ENCODE data around the gene ABCG2. TPM values are rescaled to one million over a fixed set of nuclear protein-coding genes. Genes with fewer than 3 reads are reported as not detected.

ABCG2 gene
- total RNA-seq, 1 donor from 2014 or later: 37.0 TPM

GRCh38 chr4:88169298-88169697 is 10.9 kb upstream of the ABCG2 start:
- Mint-ChIP-seq H3K9me3 (ENCODE audit: unreplicated experiment) (no peaks in the 10 kb centered on the region), H3K4me3 (ENCODE audit: unreplicated experiment) (no peak overlapping the region), H3K27ac (ENCODE audit: unreplicated experiment) (no peak overlapping the region), H3K36me3 (ENCODE audit: low read depth, unreplicated experiment) (peaks cover 5% of the 10 kb centered on the region), H3K27me3 (ENCODE audit: unreplicated experiment) (no peaks in the 10 kb centered on the region), H3K4me1 (ENCODE audit: unreplicated experiment) (no peaks in the 10 kb centered on the region)
- no peak for DNase-seq (ENCODE audit: low spot score)
- TF ChIP-seq, protein P1, sequence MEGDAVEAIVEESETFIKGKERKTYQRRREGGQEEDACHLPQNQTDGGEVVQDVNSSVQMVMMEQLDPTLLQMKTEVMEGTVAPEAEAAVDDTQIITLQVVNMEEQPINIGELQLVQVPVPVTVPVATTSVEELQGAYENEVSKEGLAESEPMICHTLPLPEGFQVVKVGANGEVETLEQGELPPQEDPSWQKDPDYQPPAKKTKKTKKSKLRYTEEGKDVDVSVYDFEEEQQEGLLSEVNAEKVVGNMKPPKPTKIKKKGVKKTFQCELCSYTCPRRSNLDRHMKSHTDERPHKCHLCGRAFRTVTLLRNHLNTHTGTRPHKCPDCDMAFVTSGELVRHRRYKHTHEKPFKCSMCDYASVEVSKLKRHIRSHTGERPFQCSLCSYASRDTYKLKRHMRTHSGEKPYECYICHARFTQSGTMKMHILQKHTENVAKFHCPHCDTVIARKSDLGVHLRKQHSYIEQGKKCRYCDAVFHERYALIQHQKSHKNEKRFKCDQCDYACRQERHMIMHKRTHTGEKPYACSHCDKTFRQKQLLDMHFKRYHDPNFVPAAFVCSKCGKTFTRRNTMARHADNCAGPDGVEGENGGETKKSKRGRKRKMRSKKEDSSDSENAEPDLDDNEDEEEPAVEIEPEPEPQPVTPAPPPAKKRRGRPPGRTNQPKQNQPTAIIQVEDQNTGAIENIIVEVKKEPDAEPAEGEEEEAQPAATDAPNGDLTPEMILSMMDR (IDR thresholded peaks at IDR 0.05; ENCODE audit: unreplicated experiment): no peak

DNA sequence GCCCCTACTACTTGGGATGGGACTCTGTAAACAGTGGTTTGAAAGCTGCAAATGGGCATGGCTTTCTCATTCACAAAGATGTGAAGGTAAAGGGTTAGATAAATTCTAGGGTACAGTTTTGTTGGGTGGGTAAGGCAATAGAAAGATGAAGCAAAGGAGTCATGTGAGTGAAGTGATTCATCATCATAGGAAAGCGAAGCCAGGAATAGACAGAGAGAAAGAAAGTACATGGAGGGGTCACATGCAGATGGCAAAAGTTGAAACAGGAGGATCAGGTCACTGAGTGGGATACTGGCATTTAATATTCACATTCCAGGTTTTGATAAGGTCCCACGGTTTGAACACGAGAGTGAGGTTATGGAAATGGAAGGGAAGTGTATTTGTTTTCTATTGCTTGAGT is 8.2 kb upstream of the ABCG2 start:
- Mint-ChIP-seq H3K27ac (ENCODE audit: unreplicated experiment) (no peak overlapping the region), H3K9me3 (ENCODE audit: unreplicated experiment) (no peaks in the 10 kb centered on the region), H3K36me3 (ENCODE audit: low read depth, unreplicated experiment) (peaks cover 6% of the 10 kb centered on the region), H3K27me3 (ENCODE audit: unreplicated experiment) (no peaks in the 10 kb centered on the region), H3K4me1 (ENCODE audit: unreplicated experiment) (no peaks in the 10 kb centered on the region), H3K4me3 (ENCODE audit: unreplicated experiment) (no peak overlapping the region)
- TF ChIP-seq, protein P1 (IDR thresholded peaks at IDR 0.05; ENCODE audit: unreplicated experiment): no peak
- DNase-seq (ENCODE audit: low spot score): no peak

DNA sequence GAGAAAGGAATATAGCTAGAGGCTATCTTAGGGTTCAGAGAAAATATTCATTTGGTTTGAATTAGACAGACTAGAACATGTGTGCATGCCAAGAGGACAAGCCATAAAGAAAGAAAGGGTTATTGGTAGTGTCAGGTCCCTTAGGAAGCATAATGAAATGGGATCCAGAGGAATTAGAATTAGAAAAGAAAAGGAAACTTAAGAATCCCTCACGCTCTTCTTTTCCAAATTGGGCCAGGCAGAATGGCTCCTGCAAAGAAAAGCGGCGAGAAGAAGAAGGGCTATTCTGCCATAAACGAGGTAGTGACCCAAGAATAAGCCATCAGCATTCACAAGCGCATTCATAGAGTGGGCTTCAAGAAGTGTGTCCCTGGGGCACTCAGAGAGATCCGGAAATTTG is 4.9 kb upstream of the ABCG2 start:
- Mint-ChIP-seq H3K4me3 (ENCODE audit: unreplicated experiment) (no peak overlapping the region), H3K27me3 (ENCODE audit: unreplicated experiment) (no peaks in the 10 kb centered on the region), H3K36me3 (ENCODE audit: low read depth, unreplicated experiment) (peaks cover 6% of the 10 kb centered on the region), H3K27ac (ENCODE audit: unreplicated experiment) (no peak overlapping the region), H3K4me1 (ENCODE audit: unreplicated experiment) (peaks cover 6% of the 10 kb centered on the region), H3K9me3 (ENCODE audit: unreplicated experiment) (no peaks in the 10 kb centered on the region)
- DNase-seq (ENCODE audit: low spot score): no peak
- TF ChIP-seq, protein P1 (IDR thresholded peaks at IDR 0.05; ENCODE audit: unreplicated experiment): no peak

DNA sequence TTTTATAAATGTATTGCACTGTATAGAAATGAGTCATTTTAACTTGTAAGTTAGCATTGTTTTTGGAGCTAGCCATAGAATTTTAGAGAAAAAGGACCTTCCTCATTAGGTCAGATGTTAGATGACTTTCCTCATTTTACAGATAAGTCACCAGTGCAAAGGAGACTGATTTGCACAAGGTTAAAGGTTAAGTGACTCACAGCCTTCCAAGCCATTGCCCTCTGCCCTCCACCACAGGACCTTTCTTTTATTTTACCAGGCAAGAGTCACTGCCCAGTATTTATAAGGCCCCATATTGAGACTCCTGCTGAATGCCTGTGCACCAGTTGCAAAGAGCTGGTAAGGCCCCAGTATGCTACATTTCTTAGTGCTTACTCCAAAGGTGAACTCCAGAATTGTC is 4.2 kb upstream of the ABCG2 start:
- no peaks in the 10 kb centered on the region for H3K9me3 Mint-ChIP-seq (ENCODE audit: unreplicated experiment)
- DNase-seq (ENCODE audit: low spot score): no peak
- H3K4me1 Mint-ChIP-seq (ENCODE audit: unreplicated experiment): peaks cover 13% of the 10 kb centered on the region
- TF ChIP-seq, protein P1 (IDR thresholded peaks at IDR 0.05; ENCODE audit: unreplicated experiment): no peak
- H3K27ac Mint-ChIP-seq (ENCODE audit: unreplicated experiment): no peak overlapping the region
- no peak overlapping the region for H3K4me3 Mint-ChIP-seq (ENCODE audit: unreplicated experiment)
- H3K36me3 Mint-ChIP-seq (ENCODE audit: low read depth, unreplicated experiment): peaks cover 6% of the 10 kb centered on the region
- H3K27me3 Mint-ChIP-seq (ENCODE audit: unreplicated experiment): peaks cover 4% of the 10 kb centered on the region

DNA sequence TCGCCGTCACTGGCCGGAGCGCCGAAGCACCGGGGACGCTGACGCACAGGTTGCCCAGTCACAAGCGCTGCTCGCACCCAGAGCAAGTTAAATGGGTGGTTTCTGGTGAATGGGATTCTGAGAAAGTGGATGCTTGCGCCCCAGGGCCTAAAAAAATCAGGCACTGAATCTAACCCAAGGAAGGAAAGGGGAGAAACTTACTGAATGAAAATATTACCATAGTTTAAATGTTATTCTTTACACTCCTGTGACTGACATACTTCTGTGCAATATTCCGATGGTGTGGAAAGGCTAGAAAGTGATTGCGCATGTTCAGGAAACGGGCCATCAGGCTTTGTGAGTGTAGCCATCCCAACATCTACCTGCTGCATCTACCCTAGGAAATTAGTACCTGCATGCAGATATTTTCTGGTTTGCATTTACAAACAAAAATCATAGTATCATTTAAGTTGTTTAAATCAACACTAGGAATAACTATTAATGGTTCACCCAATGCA is 838 bp upstream of the ABCG2 start:
- peaks cover 17% of the 10 kb centered on the region for H3K4me1 Mint-ChIP-seq (ENCODE audit: unreplicated experiment)
- TF ChIP-seq, protein P1 (IDR thresholded peaks at IDR 0.05; ENCODE audit: unreplicated experiment): no peak
- H3K9me3 Mint-ChIP-seq (ENCODE audit: unreplicated experiment): no peaks in the 10 kb centered on the region
- peaks cover 4% of the 10 kb centered on the region for H3K27me3 Mint-ChIP-seq (ENCODE audit: unreplicated experiment)
- no peak overlapping the region for H3K27ac Mint-ChIP-seq (ENCODE audit: unreplicated experiment)
- H3K36me3 Mint-ChIP-seq (ENCODE audit: low read depth, unreplicated experiment): peaks cover under 1% of the 10 kb centered on the region
- H3K4me3 Mint-ChIP-seq (ENCODE audit: unreplicated experiment): peak overlapping the region; percentile 91
- no peak for DNase-seq (ENCODE audit: low spot score)

Measured in endothelial cell (in vitro differentiated cells).